GM12878 (cell line): ENCODE measurements around the gene LRIT1. TPM values are rescaled to one million over a fixed set of nuclear protein-coding genes. Genes with fewer than 3 reads are reported as not detected.
A peak's percentile ranks its signal among the peaks of the same experiment; 100 is the strongest.

Experiments used
- CTCF ChIP-seq, 3 experiments: IDR thresholded peaks in 2 of 3; conservative IDR thresholded peaks in 1 of 3; 2 replicates each; pipeline ENCODE4 v1.5.1; 2011; ENCODE audit warnings: low read depth in 3 of 3, low read length in 3 of 3, mild to moderate bottlenecking in 3 of 3, control low read depth in 2 of 3, moderate library complexity in 2 of 3, inconsistent platforms in 1 of 3, mixed read lengths in 1 of 3; ENCODE audit not compliant: control insufficient read depth in 2 of 3, insufficient read depth in 1 of 3; ENCODE audit errors: extremely low read depth in 1 of 3
- MEF2B ChIP-seq: fragments of 450-650 bp; IDR thresholded peaks from 2 replicates; pipeline ENCODE4 v1.6.1; 2018; ENCODE audit warnings: mild to moderate bottlenecking, moderate library complexity; ENCODE audit not compliant: partially characterized antibody, poor library complexity, severe bottlenecking
- MYC ChIP-seq: IDR thresholded peaks from 2 replicates; pipeline ENCODE4 v1.6.1; 2011; ENCODE audit warnings: mild to moderate bottlenecking, low read length, moderate library complexity, inconsistent platforms; ENCODE audit not compliant: insufficient read depth, insufficient replicate concordance, insufficient read length, severe bottlenecking
- NR2F1 ChIP-seq: fragments of 450-650 bp; conservative IDR thresholded peaks from 2 replicates; pipeline ENCODE4 v1.6.1; 2017; ENCODE audit warnings: mild to moderate bottlenecking
- SUPT20H ChIP-seq: IDR thresholded peaks from 2 replicates; pipeline ENCODE4 v1.6.1; 2011; ENCODE audit warnings: low read depth, mild to moderate bottlenecking, low read length, moderate library complexity, borderline replicate concordance; ENCODE audit not compliant: control insufficient read depth
- ZBTB11 ChIP-seq: fragments of 450-650 bp; formaldehyde crosslinking; IDR thresholded peaks from 2 replicates; pipeline ENCODE4 v1.5.0; 2022; ENCODE audit warnings: mild to moderate bottlenecking, missing genetic modification characterization
- polyA plus RNA-seq, 11 experiments: library from polyadenylated mRNA; depleted of rRNA in 4 of 11; unstranded in 6 of 11; stranded (reverse) in 5 of 11; fragments of >200 nt; fragmentation: Nextera tagmentation in 4 of 11; fragmentation: Illumina TruSeq in 1 of 11; extraction: Ambion mirVana in 4 of 11; extraction: Trizol in 1 of 11; gene quantifications; 1 replicate in 1 of 11; 2 replicates in 10 of 11; pipeline versions ENCODE4 v1.2.1 to v1.2.3, GENCODE V29; 2011 to 2016; ENCODE audit warnings: inconsistent platforms in 2 of 11, missing spikeins in 2 of 11, low read depth in 1 of 11
- total RNA-seq, 4 experiments: library from RNA; depleted of rRNA in 3 of 4; stranded (reverse); fragments of >200 nt in 3 of 4; fragmentation: Illumina TruSeq in 1 of 4; extraction: Trizol in 1 of 4; gene quantifications; 2 replicates each; pipeline versions ENCODE4 v1.2.1 to v1.2.3, GENCODE V29; 2013 to 2021

LRIT1 gene
- total and polyA plus RNA-seq, 10 of the 15 experiments (the other 5 are each of a cell fraction or from before 2014, with no cell fraction given), result not detected

GRCh38 chr10:84201244-84201606, 40.1 kb downstream of the LRIT1 start (continued):
- TF ChIP-seq CTCF (IDR thresholded peaks at IDR 0.05 in 2 of 3, conservative IDR thresholded peaks at IDR 0.05 in 1 of 3; ENCODE audit: control insufficient read depth in 2 of 3, extremely low read depth in 1 of 3, insufficient read depth in 1 of 3, low read depth in 3 of 3, low read length in 3 of 3) (peak; percentile 3 to 28 (median 19); a peak in 3 of 6 replicates), MYC (no peak), NR2F1 (peak; percentile 78), MEF2B (peak; percentile 40), ZBTB11 (CRISPR knock-in tag) (no peak), SUPT20H (no peak)
